NOMO-1 treated with DMSO at 0.1 percent for 48 hours (cell line): ENCODE measurements around the gene RAB21.

Source experiments
- DNase-seq: peaks from one replicate; lab custom pipeline; 2025; ENCODE audit not compliant: unreplicated experiment; lab: John Stamatoyannopoulos, UW

The RAB21 gene, protein sequence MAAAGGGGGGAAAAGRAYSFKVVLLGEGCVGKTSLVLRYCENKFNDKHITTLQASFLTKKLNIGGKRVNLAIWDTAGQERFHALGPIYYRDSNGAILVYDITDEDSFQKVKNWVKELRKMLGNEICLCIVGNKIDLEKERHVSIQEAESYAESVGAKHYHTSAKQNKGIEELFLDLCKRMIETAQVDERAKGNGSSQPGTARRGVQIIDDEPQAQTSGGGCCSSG

DNA sequence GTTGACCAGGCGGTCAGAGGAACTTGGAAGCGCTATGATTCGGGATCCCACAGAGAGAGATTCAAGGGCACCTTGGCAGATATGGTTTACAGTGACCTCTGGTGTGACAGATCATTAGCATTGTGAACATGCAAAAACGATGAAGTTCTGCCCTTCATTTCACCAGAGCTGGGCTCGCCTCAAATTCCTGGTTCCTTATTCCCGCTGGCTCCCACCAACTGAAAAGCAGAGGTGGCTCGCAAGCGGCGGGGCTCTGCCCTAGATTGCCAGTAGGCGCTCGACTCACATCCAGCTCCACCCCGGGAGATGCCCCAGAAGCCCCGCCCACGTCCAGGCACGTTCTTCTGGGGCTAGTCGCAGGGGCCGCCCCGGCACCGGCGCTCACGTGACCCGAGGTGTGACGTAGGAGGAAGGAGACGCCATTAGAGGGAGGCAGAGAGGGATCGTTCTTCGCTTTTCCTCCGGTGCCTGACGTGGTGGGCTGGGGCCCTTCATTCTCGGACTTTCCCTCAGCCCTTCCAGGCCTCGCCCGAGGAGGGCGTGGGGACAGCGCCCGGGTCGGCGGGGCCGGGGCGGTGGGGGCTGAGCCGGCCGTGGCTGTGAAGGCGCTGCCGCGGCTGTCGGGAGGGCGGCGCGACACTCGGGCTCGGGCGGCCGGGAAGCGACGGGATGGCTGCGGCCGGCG, at the start of gene RAB21:
Gene RAB21 (plus strand): TSS at position 403 of the 685 bp plus-strand sequence. CDS start 267 bp downstream, at position 670.
- DNase-seq: peak; percentile 98

DNA sequence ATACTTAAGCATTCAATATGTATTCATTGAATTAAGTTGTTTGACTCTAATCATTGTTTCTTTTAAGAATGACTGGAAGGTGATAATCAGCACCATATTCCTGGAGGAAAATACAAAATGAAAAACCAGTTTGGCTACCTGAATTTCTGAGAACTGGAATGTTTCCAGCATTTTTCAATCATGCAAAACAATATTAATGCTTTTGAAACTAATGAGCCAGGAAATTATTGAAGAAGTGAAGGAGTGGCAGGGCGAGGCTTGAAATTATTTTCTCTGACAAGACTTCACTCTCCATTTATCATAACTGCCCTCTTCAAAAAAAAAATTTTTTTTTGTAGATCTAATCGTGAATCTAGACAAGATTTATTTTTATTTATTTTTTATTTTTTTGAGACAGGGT, 49.7 kb upstream of the RAB21 start:
- no peak for DNase-seq

DNA sequence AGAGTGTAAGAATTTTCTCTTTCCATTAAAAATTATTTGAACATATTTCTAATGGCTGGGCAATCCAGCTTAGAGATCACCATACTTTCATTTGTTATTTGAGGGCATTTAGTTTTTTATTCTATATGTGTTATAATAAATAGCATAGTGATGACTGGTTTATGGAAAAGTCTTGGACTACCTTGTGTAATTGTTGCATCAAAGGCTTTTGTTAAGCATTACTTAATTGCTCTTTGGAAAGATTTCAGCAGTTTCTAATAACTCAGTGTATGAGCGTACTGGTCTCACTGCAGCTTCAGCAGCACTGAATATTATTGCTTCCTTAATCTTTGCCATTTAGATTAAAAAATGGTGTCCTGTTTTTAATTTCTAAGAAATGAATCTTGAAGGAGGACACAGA, 46.0 kb upstream of the RAB21 start:
- no peak for DNase-seq

DNA sequence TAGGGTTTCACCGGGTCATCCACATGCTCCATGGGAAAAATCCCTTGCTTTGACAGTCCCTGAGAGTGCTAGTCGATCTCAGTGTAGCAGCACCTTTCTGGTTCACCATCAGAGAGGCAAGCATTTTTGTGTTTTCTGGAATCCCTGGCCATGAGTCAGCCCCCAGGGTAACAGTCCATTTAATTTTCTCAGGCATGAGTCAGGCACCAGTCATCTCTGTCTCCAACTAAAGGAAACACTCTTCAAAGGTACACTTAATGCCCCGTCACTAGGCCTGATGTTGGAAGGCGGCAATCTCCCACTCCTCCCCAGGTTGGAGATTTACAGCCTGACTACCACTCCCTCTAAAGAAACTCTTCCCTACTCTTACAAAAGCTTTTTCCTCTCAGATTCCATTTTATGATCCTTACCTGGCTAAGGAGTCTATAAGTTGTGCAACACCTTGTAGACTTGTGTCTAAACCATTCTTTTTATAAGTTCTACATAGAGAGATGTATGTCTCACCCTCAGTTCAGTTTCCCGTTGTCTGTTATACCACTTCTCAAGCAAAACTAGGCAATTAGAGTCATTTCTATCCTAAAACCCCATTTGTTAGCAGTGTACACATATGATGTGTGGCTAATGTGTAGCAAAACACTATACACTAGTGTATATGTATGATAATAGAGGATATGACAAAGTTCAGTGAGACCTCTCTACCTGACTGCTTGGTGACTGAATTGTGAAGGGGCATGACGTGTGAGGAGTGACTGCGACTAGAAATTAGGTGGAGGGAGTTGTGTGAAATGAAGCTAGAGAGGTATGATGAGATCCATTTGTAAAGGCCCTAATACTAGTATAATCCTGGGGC, 44.2 kb upstream of the RAB21 start:
- no peak for DNase-seq

DNA sequence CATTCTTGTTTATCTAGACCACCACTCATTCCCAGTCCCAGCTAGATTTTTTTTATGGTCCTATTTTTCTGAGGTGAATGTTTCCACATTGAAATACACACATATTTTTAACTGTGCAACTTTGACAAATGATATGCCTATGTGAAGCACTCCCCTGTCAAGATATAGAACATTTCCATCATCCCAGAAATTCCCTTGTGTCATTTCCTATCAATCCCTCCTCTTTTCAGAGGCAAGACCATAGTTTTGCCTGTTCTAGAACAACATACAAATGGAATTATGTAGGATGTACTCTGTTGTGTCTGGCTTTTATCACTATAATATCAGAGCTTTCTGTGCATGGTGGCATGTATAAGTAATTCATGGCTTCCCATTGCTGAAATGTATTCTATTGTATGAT, 36.1 kb upstream of the RAB21 start:
- DNase-seq: no peak

DNA sequence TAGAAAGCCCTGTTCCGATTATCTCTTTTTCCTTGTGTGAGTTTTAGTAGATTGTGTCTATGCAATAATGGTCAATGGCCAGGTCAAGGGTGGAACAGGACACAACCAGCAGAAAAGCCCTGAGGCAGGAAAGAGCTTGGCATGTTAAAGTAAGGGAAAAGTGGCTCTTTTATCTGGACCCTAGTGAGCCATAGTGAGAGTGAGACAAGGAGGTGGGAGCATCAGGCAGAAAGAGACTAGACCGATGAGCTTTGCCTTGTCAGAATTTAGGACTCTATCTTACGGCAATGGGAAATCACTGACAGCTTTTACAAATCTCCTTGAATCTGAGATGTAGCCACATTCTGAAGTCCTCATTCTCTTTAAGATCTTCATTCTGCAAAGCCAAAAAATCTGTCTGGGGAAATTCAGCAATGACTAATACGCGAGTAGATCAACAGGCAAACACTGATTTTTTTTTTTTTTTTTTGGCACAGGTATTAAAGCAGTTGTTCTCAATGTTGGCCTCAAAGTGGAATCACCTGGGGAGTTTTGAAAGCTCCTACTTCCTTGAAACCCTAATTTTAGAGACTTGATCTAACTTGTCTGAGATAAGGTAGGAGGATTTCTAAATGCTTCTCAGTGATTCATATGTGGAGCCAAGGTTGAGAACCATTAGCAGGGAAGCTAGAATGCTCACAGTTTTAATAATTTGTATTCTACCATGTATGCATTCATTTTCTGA, 34.9 kb upstream of the RAB21 start:
- no peak for DNase-seq

DNA sequence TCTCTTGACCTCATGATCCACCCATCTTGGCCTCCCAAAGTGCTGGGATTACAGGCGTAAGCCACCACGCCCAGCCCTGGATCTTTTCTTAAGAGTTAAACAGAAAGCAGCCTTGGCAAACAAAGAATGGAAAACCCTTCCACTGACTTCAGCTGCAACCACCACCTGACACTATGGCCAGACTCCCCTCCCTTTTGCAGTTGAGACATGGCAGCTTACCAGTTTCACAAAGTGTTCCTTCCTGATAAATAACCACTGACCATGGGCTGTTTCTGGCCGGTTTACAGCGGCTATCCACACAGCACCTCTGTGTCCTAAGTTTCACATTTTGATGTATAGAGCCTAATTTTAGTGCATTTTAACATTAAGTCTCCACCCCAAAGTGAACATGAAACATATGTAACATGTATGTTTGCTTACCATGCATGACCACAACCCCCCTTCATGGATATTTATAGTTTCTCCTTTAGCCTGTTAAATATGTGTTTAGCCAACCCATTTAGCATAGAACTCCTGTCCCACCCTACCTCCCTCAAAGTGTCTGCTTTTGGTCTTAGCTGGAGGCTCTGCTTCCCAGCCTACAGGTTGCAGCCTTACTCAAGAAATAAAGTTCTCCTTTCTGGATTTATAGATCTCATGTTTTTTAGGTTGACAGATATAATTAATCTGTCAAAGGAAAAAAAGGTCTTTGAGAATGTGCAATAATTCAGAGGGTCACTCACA, 32.7 kb upstream of the RAB21 start:
- DNase-seq: no peak

DNA sequence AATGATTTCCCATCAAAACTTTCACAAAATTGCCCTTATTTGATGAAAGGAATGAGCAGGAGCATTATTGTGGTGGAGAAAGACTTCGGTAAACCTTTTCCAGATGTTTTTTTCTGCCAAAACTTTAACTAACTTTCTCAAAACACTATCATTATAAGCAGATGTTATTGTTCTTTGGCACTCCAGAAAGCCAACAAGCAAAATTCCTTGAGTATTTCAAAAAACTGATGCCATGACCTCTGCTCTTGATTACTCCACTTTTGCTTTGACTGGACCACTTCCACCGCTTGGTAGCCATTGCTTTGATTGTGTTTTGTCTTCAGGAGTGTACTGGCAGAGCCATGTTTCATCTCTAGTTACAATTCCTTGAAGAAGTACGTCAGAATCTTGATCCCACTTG, 29.7 kb upstream of the RAB21 start:
- DNase-seq: no peak

DNA sequence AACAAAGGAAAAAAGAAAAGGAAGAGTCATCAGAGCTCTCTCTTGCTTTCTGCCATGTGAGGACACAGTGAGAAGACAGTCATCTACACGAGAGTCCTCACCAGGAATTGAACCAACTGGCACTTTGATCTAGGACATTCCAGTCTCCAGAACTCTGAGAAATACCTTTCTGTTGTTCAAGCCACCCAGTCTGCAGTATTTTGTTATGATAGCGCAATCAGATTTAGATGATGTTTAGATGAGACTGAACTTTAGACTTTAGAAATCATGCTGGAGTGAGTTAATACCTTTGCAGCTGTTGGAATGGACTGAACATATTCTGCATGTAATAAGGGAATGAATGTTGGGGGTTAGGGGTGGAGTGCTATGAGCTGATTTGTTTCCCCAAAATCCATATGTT, 28.1 kb upstream of the RAB21 start:
- DNase-seq: no peak

DNA sequence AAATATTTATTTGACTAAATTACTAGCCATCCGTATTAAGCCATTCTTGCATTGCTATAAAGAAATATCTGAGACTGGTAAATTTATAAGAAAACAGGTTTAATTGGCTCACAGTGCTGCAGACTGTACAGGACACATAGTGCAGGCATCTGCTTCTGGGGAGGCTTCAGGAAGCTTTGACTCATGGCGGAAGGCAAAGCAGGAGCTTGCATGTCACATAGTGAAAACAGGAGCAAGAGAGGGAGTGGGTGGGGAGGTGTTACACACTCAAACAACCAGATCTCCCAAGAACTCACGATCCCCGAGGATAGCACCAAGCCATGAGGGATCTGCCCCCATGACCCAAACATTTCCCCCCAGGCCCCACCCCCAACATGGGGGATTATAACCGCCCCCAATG, 26.7 kb upstream of the RAB21 start:
- DNase-seq: no peak

DNA sequence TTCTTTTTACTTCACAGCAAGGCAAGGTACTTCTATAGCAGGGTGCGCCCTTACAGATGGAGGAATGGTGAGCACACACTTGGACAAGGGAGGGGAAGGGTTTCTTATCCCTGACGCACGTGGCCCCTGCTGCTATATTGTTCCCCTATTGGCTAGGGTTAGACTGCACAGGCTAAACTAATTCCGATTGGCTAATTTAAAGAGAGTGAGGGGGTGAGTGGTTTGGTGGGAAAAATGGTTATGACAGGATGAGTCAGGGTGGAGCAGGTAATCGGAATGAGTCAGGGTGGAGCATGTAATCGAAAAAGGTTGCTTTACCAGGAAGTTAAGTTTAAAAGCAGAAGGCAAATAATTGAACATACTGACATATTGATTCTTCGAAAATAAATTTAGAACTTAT, 23.7 kb upstream of the RAB21 start:
- DNase-seq: no peak

DNA sequence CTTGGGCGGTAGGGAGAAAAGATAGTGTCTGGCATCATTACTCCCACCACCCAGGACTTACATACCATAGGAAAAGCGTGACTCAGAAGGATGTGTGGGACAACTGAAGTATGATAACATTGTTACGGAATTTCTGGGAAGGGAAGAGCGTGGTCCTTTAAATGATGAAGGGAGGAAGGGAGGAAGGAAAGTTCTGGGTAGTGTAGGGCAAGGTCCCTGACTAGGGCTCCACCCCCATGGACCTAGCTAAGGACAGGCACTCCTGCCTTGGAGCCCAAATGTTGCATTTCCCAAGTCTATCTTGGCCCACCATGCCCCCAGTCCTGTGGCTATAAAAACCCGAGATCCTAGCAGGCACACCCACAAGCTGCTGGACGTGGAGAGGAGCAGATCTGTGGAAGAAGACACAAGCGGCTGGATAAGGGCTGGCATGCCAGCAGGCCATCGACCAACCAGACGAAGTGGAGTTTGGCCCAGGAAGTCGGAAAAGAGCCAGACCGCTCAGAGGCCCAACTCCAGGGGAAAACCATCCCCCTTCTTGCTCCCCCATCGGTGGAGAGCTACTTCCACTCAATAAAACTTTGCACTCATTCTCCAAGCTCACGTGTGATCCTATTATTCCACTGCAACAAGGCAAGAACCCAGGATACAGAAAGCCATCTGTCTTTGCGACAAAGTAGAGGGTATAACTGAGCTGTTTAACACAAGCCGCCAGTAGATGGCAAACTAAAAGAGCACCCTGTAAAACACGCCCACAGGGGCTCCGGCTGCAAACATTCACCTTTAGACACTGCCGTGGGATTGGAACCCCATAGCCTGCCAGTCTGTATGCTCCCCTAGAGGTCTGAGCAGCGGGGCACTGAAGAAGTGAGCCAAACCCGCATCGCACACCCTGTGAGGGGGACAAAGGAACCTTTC, 23.0 kb upstream of the RAB21 start:
- no peak for DNase-seq

DNA sequence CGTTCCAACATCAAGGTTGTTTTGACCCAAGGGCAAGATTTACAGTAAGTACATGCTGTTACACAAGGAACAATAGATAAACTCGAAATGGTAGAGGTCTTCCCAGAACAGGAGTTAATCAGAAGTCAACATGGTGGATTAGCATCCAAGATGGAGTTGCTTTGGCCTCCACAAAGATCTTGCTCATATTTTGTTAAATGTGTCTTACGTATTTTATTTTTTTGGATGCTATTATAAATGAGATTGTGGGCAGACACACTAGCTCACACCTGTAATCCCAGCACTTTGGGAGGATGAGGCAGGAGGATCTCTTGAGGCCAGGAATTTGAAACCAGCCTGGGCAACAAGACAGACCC, 22.3 kb upstream of the RAB21 start:
- DNase-seq: no peak

DNA sequence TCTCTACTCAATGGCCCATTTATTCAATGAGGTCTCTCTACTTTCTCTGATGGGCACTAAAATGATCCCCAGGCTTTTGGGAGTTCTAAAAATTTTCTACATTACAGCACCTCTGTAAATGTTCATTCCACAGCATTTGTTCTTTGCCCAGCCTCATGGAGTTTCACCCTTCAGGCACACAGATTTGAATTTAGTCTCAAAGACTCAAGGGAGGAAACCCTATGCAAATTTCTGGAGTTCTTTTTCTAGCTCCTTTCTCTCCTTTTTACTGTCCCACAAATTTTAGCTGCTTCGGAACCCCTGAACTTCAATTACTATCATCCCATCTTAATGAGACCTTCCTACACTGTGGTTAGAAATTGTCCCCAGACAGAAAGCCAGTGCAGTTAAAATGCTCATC, 17.5 kb upstream of the RAB21 start:
- no peak for DNase-seq

DNA sequence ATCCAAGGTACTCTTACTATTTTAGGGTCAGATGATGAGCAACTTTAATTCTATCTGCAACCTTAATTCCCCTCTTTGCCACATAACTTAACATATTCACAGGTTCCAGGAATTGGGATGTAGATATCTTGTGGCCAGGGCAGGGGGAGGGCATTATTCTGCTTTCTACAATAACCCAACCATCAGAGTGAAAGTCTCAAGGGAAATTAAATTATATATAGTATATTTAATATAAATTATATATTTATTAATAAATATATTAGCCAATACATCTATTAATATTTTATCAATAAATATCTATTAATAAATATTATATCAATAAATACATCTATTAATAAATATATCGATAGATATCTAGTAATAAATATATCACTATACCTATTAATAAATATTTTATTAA, 11.7 kb upstream of the RAB21 start:
- DNase-seq: no peak

DNA sequence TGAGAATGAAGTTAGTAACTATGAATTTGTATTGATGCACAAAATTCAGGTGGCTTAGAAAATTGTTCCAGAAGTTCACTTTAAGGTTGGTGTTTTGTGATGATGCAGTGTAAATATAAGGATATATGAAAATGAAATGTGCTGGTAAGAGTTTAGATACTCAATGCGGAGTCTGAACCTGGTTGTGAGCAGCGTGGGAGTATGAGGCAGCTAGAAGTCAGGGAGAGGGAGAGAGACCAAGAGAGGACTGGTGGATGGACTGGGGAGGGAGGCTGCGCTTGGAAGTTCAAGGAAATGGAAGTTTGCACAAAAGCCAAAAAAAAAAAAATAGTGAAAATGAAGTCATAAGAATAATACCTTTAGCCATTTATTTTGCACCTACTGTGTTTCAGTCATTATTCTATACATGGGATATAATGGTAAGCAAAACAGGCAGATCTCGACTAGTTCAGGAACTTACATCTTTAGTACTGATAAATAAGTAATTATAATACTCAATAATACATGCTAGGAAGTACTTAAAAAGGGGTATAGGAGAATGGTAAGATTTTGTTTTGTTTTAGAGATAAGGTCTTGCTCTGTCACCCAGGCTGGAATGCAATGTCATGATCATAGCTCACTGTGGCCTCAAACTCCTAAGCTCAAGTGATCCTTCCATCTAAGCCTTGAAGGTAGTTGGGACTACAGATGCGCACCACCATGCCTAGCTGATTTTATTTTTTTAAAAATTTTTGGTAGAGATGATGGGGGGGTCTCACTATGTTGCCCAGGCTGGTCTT, 10.0 kb upstream of the RAB21 start:
- DNase-seq: no peak

DNA sequence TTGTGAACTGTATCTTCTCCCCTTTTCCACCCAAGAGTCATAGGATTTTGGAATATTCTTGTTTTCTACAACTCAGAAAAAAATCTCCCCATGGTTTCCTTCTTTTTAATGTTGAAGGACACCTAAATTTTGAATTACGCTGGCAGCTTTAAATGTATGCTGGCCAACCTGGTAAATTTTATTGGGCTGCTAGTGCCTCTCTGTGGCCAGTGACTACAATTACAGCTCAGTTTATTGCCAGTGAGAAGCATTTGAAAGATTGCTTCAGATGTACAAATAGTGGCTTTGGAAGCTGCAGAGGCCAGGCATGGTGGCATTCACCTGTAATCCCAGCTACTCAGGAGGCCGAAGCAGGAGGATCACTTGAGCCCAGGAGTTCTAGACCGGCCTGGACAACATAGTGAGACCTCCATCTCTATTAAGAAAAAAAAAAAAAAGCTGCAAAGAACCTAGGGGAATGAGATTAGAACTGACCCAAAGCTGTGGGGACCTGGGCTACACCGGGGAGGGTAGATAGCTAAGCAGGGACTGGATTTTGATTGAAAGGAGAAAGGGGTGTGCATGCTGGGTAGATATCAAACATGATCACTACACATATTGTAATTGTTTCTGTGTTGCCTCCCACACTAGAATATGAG, 7.6 kb upstream of the RAB21 start:
- peak; percentile 43 for DNase-seq

DNA sequence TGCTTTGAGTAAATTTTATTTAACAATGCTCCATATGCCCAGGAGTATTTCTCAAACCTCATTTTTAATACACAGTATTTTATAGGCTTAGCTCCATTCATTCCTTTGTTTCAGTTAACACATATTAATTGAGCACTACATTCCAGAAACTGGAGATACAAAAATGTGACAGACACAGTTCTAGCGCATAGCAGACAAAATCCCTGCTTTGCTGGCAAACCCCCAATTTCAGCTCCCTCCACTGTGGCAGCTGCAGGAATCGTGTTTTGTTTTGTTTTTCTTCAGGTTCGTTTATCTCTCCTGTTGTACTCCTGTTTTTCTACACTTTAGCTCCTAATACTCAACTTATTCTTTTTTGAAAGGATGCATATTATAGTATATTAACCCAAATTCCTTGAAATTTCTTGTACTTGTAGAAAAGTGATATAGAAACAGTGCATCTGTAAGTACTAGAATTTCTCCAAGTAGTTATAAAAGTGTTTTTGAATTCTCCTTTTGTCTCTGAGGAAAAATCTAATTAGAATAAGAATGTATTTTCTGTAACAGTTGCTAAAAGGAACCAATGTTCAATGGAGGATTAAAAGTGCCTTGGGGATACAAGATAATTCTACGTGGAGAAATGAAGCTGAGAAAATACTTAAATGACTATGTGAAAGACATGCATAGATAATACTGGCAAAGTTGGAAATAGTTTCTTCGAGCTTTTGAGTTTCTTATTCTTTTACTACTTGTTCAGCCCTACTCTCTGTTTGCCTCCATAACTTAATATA, 6.4 kb upstream of the RAB21 start:
- no peak for DNase-seq
